SK-N-SH treated with all-trans-retinoic acid at 6 μM for 48 hours (cell line): ENCODE results near the gene LAMP5.

Source experiments
- ARNTL ChIP-seq: fragments of 450-650 bp; formaldehyde crosslinking; IDR thresholded peaks from 2 replicates; pipeline ENCODE4 v1.5.0; 2020; ENCODE audit warnings: low read depth, mild to moderate bottlenecking, moderate library complexity, borderline replicate concordance
- ISL1 ChIP-seq: fragments of 250-450 bp; sonication (Bioruptor Pico); IDR thresholded peaks from 2 replicates; pipeline ENCODE4 v2.1.2; 2022; ENCODE audit warnings: mild to moderate bottlenecking, moderate library complexity
- PPARA ChIP-seq: fragments of 250-450 bp; sonication (Bioruptor Pico); IDR thresholded peaks from 2 replicates; pipeline ENCODE4 v1.5.0; 2020; ENCODE audit warnings: mild to moderate bottlenecking, borderline replicate concordance
- ZC3H10 ChIP-seq: fragments of 250-450 bp; sonication (Bioruptor Pico); IDR thresholded peaks from 2 replicates; pipeline ENCODE4 v1.5.1; 2021; ENCODE audit warnings: mild to moderate bottlenecking, moderate library complexity
- TF ChIP-seq, protein P1 (sequence below): fragments of 250-450 bp; sonication (Bioruptor Pico); IDR thresholded peaks from 2 replicates; pipeline ENCODE4 v1.5.1; 2020; ENCODE audit warnings: low read depth, mild to moderate bottlenecking, moderate library complexity

GRCh38 chr20:9550871-9551270, 36.5 kb downstream of the LAMP5 start:
- TF ChIP-seq, protein P1, sequence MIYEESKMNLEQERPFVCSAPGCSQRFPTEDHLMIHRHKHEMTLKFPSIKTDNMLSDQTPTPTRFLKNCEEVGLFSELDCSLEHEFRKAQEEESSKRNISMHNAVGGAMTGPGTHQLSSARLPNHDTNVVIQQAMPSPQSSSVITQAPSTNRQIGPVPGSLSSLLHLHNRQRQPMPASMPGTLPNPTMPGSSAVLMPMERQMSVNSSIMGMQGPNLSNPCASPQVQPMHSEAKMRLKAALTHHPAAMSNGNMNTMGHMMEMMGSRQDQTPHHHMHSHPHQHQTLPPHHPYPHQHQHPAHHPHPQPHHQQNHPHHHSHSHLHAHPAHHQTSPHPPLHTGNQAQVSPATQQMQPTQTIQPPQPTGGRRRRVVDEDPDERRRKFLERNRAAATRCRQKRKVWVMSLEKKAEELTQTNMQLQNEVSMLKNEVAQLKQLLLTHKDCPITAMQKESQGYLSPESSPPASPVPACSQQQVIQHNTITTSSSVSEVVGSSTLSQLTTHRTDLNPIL (CRISPR knock-in tag), result no peak
- no peak for TF ChIP-seq ISL1 (CRISPR knock-in tag)
- no peak for TF ChIP-seq PPARA
- no peak for TF ChIP-seq ARNTL
- TF ChIP-seq ZC3H10 (CRISPR knock-in tag), result no peak
